IPS-15b (cell line): ENCODE data around the gene ATRNL1.

Experiments
- H3K27me3 ChIP-seq: one replicate; pipeline ENCODE4 v1.6.1; 2013; ENCODE audit warnings: low read length; ENCODE audit not compliant: control insufficient read depth, insufficient read depth
- H3K36me3 ChIP-seq: one replicate; pipeline ENCODE4 v1.6.1; 2013; ENCODE audit warnings: low read length; ENCODE audit not compliant: control insufficient read depth, insufficient read depth
- H3K4me1 ChIP-seq: one replicate; pipeline ENCODE4 v1.6.1; 2013; ENCODE audit warnings: mild to moderate bottlenecking, low read length; ENCODE audit not compliant: control insufficient read depth, insufficient read depth
- H3K4me3 ChIP-seq: one replicate; pipeline ENCODE4 v1.5.1; 2013; ENCODE audit warnings: low read depth, low read length
- H3K9ac ChIP-seq: one replicate; pipeline ENCODE4 v1.6.1; 2013; ENCODE audit warnings: low read depth, mild to moderate bottlenecking, low read length
- H3K9me3 ChIP-seq: one replicate; pipeline ENCODE4 v1.6.1; 2013; ENCODE audit warnings: mild to moderate bottlenecking, low read length; ENCODE audit not compliant: control insufficient read depth, insufficient read depth

ATRNL1 gene

DNA sequence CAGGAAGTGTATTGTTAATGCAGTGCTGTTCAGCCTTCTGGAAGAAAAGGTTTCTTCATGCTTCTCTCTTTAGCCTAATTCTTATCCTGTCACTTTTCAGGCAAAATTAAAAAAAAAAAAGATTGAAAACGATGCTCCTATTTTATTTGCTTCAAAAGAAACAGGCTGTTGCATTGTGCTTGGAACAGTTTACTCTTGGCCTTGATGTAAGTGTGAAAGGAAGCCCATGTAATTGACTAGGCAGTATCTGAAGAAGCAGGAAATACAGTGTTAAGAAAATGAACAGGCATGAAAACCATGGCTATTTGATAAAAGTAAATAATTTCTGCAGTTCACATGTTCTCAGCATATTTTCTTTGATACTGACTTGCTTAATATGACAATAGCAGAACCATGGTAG, 40.4 kb upstream of the ATRNL1 start:
- Histone ChIP-seq H3K9ac (no peak overlapping the region), H3K27me3 (no peaks in the 10 kb centered on the region), H3K4me1 (no peaks in the 10 kb centered on the region), H3K9me3 (no peaks in the 10 kb centered on the region), H3K4me3 (no peak overlapping the region), H3K36me3 (no peaks in the 10 kb centered on the region)

DNA sequence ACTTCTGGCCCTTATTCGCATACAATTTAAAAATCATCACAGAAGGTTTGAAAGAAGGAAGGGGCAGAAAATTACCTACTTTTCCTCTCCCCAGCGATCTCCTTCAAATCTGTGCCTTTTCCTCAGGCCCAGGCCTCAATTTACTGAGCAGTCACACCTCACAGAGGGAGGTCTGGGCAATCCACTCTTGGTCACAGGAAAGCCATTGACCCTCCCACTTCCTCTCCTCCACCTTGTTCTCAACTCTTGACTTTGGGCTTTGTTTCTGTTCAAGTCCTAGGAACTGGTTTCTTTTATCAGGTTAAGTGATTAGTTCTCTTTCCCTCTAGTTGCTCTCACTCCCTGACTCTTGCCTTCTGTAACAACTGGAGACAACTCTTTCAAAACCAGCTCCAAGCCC, 37.0 kb upstream of the ATRNL1 start:
- no peaks in the 10 kb centered on the region for H3K9me3 ChIP-seq
- H3K9ac ChIP-seq: no peak overlapping the region
- no peaks in the 10 kb centered on the region for H3K36me3 ChIP-seq
- no peaks in the 10 kb centered on the region for H3K4me1 ChIP-seq
- no peak overlapping the region for H3K4me3 ChIP-seq
- no peaks in the 10 kb centered on the region for H3K27me3 ChIP-seq

DNA sequence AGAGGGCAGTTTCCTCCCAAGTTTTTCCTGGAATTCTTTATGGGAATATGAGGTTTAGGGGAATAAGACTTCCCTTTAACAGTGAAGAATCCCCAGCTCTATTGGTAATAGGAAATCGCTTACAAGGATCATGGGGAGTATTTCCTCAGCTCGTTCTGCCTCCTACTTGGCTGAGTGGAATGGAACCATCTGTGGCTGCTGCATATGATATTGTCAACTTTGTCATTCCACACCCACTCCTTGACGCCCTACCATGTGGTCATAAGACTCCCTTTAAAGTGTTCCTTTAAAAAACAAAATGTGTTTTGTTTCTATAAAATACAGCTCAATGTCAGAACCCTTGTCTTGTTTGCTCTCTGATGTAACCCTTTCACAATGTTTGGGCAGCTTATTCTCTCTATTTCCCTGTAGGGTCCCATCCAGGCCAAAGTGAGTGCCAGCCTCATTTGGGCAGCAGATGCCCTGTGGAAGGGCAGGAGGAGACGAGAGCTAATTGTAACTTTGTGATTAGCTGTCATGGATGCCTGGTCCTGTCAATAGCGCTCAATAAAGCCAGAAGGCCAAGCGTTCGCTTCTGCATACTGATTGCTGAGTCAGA, 33.8 kb upstream of the ATRNL1 start:
- no peaks in the 10 kb centered on the region for H3K9me3 ChIP-seq
- H3K36me3 ChIP-seq: no peaks in the 10 kb centered on the region
- H3K4me1 ChIP-seq: peaks cover 9% of the 10 kb centered on the region

DNA sequence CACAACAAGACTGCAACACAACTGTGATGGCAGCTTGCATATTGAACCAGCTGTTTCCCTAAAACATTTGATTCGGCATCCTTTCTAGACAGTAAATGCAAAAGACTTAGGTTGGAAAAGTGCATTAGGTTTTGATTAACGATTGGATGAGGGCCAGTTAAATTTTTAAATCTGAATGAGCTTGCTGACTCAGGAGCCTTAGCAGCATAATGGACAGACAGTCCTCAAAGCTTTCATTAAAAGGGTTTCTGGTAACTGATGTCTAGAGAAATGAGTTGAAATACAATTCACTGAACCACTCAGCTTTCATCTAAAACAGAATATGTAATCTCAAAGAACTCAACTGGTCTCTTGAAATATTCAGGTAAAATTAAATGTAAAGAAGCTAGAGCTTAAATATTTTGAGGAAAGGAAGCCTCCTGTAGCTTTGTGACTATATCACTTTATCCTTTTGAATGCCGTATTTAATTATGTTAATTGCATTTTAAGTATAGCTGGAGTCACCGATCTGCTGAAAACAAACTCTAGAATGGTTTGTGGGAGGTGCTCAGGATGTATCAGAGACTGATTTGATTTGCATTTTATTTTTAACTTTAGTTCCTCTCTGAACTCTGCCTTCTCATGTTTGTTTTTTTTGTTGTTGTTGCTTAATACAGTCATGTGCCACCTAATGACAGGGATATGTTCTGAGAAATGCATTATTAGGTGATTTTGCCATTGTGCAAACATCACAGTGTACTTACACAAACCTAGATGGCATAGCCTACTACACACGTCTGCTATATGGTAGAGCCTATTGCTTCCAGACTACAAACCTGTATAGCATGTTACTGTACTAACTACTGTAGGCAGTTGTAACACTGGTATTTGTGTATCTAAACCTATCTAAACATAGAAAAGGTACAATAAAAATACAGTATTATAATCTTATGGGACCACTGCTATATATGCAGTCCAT, 29.2 kb upstream of the ATRNL1 start:
- Histone ChIP-seq H3K4me1 (peaks cover 11% of the 10 kb centered on the region), H3K27me3 (no peaks in the 10 kb centered on the region), H3K36me3 (no peaks in the 10 kb centered on the region), H3K9ac (no peak overlapping the region), H3K4me3 (no peak overlapping the region), H3K9me3 (no peaks in the 10 kb centered on the region)

More for the DNA sequence above, 33.8 kb upstream of the ATRNL1 start:
- no peak overlapping the region for H3K9ac ChIP-seq
- no peak overlapping the region for H3K4me3 ChIP-seq
- no peaks in the 10 kb centered on the region for H3K27me3 ChIP-seq

DNA sequence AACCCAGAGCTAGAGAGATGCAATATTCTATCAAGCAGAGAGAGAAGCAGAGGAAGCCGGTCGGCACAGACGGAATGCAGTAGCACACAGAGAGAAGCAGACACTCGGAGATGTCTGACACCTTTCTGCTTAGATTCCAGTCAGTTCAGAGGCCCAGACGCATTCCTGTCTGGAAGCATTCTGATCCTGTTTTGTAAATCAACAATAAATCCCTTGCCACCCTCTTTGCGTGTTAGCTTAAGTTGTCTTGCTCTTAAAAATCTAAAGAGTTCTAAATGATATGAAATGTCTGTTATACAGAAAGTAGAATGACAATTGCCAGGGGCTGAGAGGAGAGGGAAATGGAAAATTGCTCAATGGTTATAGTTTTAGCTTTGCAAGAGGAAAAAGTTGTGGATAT, 27.4 kb upstream of the ATRNL1 start:
- Histone ChIP-seq H3K27me3 (no peaks in the 10 kb centered on the region), H3K9ac (no peak overlapping the region), H3K4me3 (no peak overlapping the region), H3K36me3 (no peaks in the 10 kb centered on the region), H3K9me3 (no peaks in the 10 kb centered on the region), H3K4me1 (peaks cover 11% of the 10 kb centered on the region)

DNA sequence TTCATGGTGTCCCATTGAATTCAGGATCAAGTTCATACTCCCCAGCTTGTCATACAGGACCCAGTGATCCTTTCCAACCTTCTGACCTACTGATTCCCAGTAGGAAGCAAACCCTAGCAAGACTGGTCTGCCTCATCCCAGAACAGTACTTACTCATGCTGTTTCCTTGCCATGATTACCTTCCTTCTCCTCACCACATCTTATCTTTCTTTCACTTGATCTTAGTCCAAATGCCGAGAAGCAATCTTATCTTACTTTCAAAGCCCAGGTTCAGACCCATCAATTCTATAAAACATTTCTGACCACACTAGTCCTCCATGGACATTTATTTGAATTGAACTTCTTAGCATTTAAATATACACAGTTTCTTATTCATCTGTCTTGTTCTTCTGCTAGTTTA, 26.6 kb upstream of the ATRNL1 start:
- no peak overlapping the region for H3K9ac ChIP-seq
- no peaks in the 10 kb centered on the region for H3K36me3 ChIP-seq
- no peak overlapping the region for H3K4me3 ChIP-seq
- H3K9me3 ChIP-seq: no peaks in the 10 kb centered on the region
- H3K27me3 ChIP-seq: no peaks in the 10 kb centered on the region
- H3K4me1 ChIP-seq: peaks cover 11% of the 10 kb centered on the region

GRCh38 chr10:115073796-115074195, 19.4 kb upstream of the ATRNL1 start:
- no peak overlapping the region for H3K9ac ChIP-seq
- no peaks in the 10 kb centered on the region for H3K9me3 ChIP-seq
- no peaks in the 10 kb centered on the region for H3K4me1 ChIP-seq
- H3K4me3 ChIP-seq: no peak overlapping the region
- H3K27me3 ChIP-seq: no peaks in the 10 kb centered on the region
- no peaks in the 10 kb centered on the region for H3K36me3 ChIP-seq

DNA sequence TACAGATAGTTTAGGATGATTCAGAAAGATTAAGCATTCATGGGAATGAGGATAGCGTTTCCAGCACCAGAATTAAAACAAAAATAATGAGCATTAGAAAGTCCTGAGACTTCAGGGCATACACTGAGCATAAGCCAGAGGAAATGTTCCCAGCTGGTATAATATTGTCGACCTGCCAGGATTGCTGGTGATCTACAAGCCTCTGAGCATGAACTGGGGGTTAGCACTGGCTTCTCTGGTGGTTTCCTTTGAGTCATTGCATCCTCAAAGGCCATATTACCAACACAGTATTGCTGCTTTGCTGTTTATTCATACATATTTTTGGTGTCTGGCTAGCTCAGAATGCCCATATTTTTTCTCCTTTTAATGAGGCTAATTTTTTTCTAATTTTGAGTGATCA, 10.7 kb upstream of the ATRNL1 start:
- no peaks in the 10 kb centered on the region for H3K4me1 ChIP-seq
- no peaks in the 10 kb centered on the region for H3K9me3 ChIP-seq
- H3K27me3 ChIP-seq: no peaks in the 10 kb centered on the region
- no peaks in the 10 kb centered on the region for H3K36me3 ChIP-seq
- H3K4me3 ChIP-seq: no peak overlapping the region
- H3K9ac ChIP-seq: no peak overlapping the region

- Histone ChIP-seq H3K9me3 (no peaks in the 10 kb centered on the region), H3K27me3 (no peaks in the 10 kb centered on the region), H3K4me3 (no peak overlapping the region), H3K36me3 (no peaks in the 10 kb centered on the region), H3K4me1 (no peaks in the 10 kb centered on the region), H3K9ac (no peak overlapping the region)
These were observed 8.8 kb upstream of the ATRNL1 start for GRCh38 chr10:115084277-115084850.

DNA sequence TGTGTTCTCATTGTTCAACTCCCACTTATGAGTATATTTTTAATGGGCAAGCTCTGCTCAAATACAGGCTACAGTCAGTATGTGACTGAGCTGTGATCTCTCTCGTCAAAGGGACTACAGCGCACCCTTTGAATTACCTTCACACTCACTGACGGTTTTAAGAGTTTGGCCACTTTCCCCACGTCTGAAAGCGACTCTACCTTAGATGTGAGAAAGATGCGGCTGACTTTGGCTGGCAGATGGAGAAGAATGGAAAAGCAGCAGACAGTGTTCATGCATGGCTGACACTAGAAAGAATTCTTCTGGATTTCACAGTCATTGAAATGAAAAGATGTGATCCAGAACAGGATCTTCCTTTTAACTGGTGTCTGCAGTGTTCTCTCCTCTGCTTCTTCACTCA, 2.0 kb upstream of the ATRNL1 start:
- Histone ChIP-seq H3K9me3 (no peaks in the 10 kb centered on the region), H3K9ac (no peak overlapping the region), H3K36me3 (no peaks in the 10 kb centered on the region), H3K4me3 (no peak overlapping the region), H3K27me3 (peaks cover 25% of the 10 kb centered on the region), H3K4me1 (peaks cover 7% of the 10 kb centered on the region)

GRCh38 chr10:115092258-115092554, 959 bp upstream of the ATRNL1 start:
- Histone ChIP-seq H3K9me3 (no peaks in the 10 kb centered on the region), H3K4me3 (peak overlapping the region; percentile 60), H3K9ac (peak overlapping the region; percentile 26), H3K36me3 (no peaks in the 10 kb centered on the region), H3K27me3 (peaks cover 25% of the 10 kb centered on the region), H3K4me1 (peaks cover 7% of the 10 kb centered on the region)
